GM13976 (cell line): ENCODE results near the gene COL26A1.
"Not testable (repeated sequence)": the region's sequence is repeated elsewhere in the genome, so short reads cannot be mapped to it uniquely, and the experiment has no call there.

ENCODE experiments used
- DNase-seq: peaks from one replicate; pipeline ENCODE4 v3.0.0; 2012; ENCODE audit warnings: low spot score
- in situ Hi-C: fragments of 300-500 bp; cut with MboI; formaldehyde crosslinking; loops from one replicate; pipeline ENCODE4 v1.12.0; 2022; ENCODE audit warnings: low sequenced_read_pairs, mixed read lengths, inconsistent platforms; ENCODE audit not compliant: unreplicated experiment
- TF ChIP-seq, protein P1 (sequence below): IDR thresholded peaks from 2 replicates; pipeline ENCODE4 v1.5.1; 2012; ENCODE audit warnings: borderline replicate concordance, mild to moderate bottlenecking; ENCODE audit not compliant: insufficient read depth; ENCODE audit errors: extremely low read depth, missing control alignments, control extremely low read depth

The COL26A1 gene

DNA sequence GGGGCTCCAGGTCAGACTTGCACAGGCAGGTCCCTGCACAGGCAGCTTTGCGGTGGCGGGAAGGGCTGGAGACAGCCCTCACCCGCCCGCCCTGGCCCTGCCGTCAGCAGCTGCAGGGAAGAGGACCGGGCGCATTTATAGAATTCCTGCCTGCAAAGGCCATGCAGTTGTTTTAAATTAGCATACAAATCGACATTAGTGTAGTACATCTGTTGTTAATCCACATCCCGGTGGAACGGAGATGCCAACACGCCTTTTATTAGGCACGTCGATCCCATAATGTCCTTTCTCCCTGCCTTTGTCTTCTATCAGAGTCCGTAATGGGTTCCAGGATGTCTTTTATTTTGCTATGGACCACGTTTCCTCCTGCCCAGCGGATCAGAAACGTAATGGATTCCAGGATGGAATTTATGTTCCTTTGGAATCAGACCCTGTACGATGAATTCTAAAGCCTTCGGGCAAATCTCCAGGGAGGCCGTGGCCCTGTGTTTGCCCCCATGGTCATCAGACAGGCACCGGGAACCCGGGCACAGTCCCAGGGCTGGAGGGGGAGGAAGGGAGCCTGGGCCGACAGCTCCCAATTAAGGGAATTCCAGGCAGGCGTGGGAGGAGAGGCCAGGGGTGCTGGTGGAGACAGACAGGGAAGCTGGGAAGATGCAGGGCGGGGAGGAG, 123.9 kb downstream of the COL26A1 start:
- DNase-seq: no peak
- TF ChIP-seq, protein P1, sequence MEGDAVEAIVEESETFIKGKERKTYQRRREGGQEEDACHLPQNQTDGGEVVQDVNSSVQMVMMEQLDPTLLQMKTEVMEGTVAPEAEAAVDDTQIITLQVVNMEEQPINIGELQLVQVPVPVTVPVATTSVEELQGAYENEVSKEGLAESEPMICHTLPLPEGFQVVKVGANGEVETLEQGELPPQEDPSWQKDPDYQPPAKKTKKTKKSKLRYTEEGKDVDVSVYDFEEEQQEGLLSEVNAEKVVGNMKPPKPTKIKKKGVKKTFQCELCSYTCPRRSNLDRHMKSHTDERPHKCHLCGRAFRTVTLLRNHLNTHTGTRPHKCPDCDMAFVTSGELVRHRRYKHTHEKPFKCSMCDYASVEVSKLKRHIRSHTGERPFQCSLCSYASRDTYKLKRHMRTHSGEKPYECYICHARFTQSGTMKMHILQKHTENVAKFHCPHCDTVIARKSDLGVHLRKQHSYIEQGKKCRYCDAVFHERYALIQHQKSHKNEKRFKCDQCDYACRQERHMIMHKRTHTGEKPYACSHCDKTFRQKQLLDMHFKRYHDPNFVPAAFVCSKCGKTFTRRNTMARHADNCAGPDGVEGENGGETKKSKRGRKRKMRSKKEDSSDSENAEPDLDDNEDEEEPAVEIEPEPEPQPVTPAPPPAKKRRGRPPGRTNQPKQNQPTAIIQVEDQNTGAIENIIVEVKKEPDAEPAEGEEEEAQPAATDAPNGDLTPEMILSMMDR: no peak
- in situ Hi-C loops: no loop called here

DNA sequence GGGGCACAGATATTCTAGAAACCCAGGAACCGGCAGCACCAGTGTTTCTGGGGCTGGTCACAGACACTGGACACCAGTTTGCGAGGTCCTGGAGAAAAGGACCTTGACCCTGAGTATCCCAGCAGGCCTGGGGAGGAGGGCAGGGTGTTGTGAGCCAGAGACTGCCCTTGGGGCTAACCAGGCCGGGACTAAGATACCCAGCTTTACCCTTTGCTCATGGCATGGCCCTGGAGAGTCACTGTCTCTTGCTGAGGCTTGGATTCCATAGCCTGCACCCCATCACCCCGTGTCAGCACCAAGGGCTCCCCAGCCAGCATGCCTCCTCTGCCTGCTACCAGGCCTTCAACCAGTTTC, 124.4 kb downstream of the COL26A1 start:
- TF ChIP-seq, protein P1: no peak
- in situ Hi-C loops: no loop called here
- DNase-seq: no peak

DNA sequence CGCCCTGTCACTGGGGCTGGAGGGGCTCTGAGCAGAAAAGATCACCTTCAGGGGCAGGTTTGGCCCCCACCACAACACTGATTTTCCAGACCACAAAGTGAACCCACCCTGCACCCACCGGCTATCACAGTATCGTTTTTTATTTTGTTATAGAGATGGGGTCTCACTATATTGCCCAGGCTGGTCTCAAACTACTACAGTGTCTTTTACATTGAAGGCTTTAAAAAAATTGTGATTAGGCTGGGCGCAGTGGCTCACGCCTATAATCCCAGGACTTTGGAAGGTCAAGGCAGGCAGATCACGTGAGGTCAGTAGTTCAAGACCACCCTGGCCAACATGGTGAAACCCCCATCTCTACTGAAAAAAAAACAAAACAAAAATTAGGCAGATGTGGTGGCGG, 125.1 kb downstream of the COL26A1 start:
- no peak for DNase-seq
- TF ChIP-seq, protein P1: no peak
- in situ Hi-C loops: no loop called here

DNA sequence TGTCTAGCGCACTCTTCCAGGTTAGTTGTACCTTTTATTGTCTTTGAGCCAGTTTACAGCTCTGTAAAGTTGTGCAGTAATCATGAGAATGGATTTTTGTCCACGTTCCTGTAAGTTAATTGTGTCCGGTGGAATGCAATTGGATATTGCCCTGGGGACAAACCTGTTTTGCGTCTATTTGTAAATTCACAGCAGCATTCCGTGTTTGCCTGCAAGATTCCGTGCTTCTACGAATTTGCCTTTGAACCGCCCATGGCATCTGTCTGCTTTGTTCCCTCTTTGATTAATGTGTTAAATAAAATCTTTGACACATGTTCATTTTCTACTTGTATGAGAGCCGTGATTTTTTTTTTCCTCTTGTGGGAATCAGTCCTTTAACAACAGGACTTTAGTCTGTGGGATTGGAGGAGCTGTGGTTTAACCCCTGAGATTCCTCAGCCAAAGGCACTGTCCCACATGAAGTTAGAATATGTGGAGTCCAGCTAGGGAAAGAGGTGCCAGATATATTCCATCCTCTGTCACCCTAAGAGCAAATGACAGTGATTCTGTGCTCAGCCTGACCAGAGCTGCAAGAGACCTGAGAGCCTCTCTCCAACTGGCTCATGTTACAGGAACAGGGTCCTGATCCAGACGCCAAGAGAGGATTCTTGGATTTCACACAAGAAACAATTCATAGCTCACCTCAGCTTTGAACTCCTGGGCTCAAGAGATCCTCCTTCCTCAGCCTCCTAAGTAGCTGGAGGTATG, 126.3 kb downstream of the COL26A1 start:
- no peak for DNase-seq
- in situ Hi-C loops: no loop called here
- TF ChIP-seq, protein P1: no peak

DNA sequence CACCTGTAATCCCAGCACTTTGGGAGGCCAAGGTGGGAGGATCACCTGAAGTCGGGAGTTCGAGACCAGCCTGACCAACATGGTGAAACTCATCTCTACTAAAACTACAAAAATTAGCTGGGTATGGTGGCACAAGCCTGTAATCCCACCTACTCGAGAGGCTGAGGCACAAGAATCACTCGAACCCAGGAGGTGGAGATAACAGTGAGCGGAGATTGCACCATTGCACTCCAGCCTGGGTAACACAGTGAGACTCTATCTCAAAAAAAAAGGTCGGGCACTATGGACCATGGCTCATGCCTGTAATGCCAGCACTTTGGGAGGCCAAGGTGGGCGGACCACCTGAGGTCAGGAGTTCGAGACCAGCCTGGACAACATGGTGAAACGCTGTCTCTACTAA, 127.8 kb downstream of the COL26A1 start:
- DNase-seq, in situ Hi-C loops: not testable (repeated sequence)

DNA sequence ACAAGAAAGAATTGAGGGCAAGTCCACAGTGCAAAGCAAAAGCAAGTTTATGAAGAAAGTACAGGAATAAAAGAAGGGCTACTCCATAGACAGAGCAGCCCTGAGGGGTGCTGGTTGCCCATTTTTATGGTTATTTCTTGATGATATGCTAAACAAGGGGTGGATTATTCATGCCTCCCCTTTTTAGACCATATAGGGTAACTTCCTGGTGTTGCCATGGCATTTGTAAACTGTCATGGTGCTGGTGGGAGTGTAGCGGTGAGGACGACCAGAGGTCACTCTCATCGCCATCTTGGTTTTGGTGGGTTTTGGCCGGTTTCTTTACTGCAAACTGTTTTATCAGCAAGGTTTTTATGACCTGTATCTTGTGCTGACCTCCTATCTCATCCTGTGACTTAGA, 128.8 kb downstream of the COL26A1 start:
- in situ Hi-C loops, DNase-seq: not testable (repeated sequence)

DNA sequence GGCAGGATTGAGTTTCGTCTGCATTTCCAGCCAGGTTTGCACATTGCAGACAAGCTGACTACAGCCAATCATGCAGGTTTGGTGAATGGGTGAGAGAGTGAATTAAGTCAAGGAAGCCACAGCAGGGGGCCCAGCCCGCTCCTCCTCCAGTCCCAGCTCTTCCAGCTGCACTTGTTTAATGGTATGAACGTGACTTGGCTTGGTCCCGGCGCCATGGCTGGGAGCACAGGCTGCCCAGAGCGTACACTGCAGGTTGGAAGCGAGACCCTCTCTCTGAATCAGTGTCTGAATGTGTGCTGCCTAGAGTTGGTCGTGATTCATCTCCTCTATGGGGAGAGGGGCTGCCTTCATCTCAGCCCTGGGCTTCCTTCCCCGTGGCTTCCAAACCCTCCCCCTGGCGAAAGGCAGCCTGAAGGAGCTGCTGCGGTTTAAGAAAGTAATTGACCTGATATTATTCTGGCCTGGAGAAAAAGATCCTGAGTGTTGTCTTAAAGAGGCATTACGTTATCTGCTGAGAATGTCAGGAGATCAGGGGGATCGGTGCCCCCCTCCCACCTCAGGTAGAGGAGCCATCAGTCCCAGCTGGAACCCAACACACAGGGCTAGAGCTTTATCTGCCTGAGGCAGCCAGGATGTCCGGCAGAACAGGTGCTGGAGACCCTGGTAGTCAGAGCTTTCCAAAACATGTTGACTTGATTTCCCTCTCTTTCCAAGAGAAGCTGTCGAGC, 132.1 kb downstream of the COL26A1 start:
- TF ChIP-seq, protein P1: no peak
- no peak for DNase-seq
- in situ Hi-C loops: no loop called here

DNA sequence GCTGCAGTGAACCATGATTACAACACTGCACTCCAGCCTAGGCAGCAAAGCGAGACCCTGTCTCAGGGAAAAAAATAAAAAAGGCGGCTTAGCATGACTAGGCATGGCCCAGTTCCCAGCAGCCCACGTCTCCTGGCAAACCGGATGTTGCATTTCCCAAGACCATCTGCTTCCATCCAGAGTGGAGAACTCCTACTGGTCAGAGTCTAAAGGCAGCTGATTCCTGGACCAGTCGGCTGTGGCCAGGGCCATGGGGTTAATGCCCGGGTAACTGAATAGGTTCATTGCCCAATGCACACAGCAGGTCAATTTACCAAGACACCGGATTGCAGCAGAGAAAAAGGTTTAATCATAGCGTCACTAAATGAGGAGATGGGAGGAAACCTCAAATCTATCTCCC, 133.3 kb downstream of the COL26A1 start:
- TF ChIP-seq, protein P1: no peak
- in situ Hi-C loops: no loop called here
- DNase-seq: no peak
